GM23338 (cell line): ENCODE data around the gene CPNE6. TPM values are rescaled to one million over a fixed set of nuclear protein-coding genes. Genes with fewer than 3 reads are reported as not detected.

Experiments
- ATAC-seq: fragments of 200-7000 bp; cut with Tn5 transposase; 3 replicates; pipeline ENCODE4 v1.9.1; 2020
- DNase-seq: peaks from one replicate; pipeline ENCODE4 v3.0.0-alpha.2; 2015; ENCODE audit warnings: low spot score
- H2AFZ ChIP-seq: fragments of 200-600 bp; sonication (generic); 2 replicates; pipeline ENCODE4 v1.8.0; 2016; ENCODE audit warnings: antibody characterized with exemption, mild to moderate bottlenecking, moderate library complexity
- H3F3A ChIP-seq: fragments of 200-600 bp; sonication (generic); replicated peaks from 2 replicates; pipeline ENCODE4 v1.8.0; 2017; ENCODE audit warnings: antibody characterized with exemption, mixed run types, low read depth
- H3K27ac ChIP-seq: fragments of 200-600 bp; sonication (generic); 2 replicates; pipeline ENCODE4 v1.6.1; 2016; ENCODE audit warnings: low read depth
- H3K27me3 ChIP-seq: fragments of 200-600 bp; sonication (generic); 2 replicates; pipeline ENCODE4 v1.8.0; 2016; ENCODE audit warnings: mild to moderate bottlenecking, mixed run types, moderate library complexity; ENCODE audit not compliant: insufficient read depth
- H3K36me3 ChIP-seq: fragments of 200-600 bp; sonication (generic); 2 replicates; pipeline ENCODE4 v1.8.0; 2016; ENCODE audit warnings: mild to moderate bottlenecking; ENCODE audit not compliant: insufficient read depth
- H3K4me1 ChIP-seq: fragments of 200-600 bp; sonication (generic); 2 replicates; pipeline ENCODE4 v1.8.0; 2016; ENCODE audit warnings: mild to moderate bottlenecking, moderate library complexity; ENCODE audit not compliant: insufficient read depth
- H3K4me2 ChIP-seq: fragments of 200-600 bp; sonication (generic); 2 replicates; pipeline ENCODE4 v1.7.1; 2017; ENCODE audit warnings: mixed run types
- H3K4me3 ChIP-seq: fragments of 200-600 bp; sonication (generic); 2 replicates; pipeline ENCODE4 v1.6.1; 2016; ENCODE audit warnings: mixed run types
- H3K79me2 ChIP-seq: fragments of 200-600 bp; sonication (generic); replicated peaks from 2 replicates; pipeline ENCODE4 v1.8.0; 2017; ENCODE audit warnings: mild to moderate bottlenecking; ENCODE audit not compliant: insufficient read depth
- H3K9me2 ChIP-seq: fragments of 200-600 bp; sonication (generic); 2 replicates; pipeline ENCODE4 v1.8.0; 2017; ENCODE audit not compliant: insufficient read depth
- H4K20me1 ChIP-seq: fragments of 200-600 bp; sonication (generic); replicated peaks from 2 replicates; pipeline ENCODE4 v1.8.0; 2017; ENCODE audit warnings: mild to moderate bottlenecking; ENCODE audit not compliant: insufficient read depth
- H3K27ac Mint-ChIP-seq: 2 replicates; pipeline ENCODE4 v1.8.0; 2020; ENCODE audit warnings: inconsistent platforms, mild to moderate bottlenecking, moderate library complexity, mixed read lengths
- H3K27me3 Mint-ChIP-seq: 3 replicates; pipeline ENCODE4 v1.8.0; 2022; ENCODE audit warnings: low read depth, mild to moderate bottlenecking, moderate library complexity, mixed read lengths, inconsistent platforms; ENCODE audit not compliant: insufficient read depth, poor library complexity
- H3K36me3 Mint-ChIP-seq: 3 replicates; pipeline ENCODE4 v1.8.0; 2021; ENCODE audit warnings: low read depth, mild to moderate bottlenecking, inconsistent platforms, moderate library complexity, mixed read lengths
- H3K4me1 Mint-ChIP-seq: 3 replicates; pipeline ENCODE4 v1.8.0; 2020; ENCODE audit warnings: mild to moderate bottlenecking, inconsistent platforms, mixed read lengths
- H3K4me3 Mint-ChIP-seq: 3 replicates; pipeline ENCODE4 v1.8.0; 2021; ENCODE audit warnings: moderate library complexity, mild to moderate bottlenecking, inconsistent platforms, mixed read lengths
- H3K9me3 Mint-ChIP-seq: 3 replicates; pipeline ENCODE4 v1.8.0; 2020; ENCODE audit warnings: moderate library complexity, mild to moderate bottlenecking, inconsistent platforms, mixed read lengths
- CREB1 ChIP-seq: fragments of 250-450 bp; sonication (Bioruptor Pico); IDR thresholded peaks from 2 replicates; pipeline ENCODE4 v1.5.0; 2020; ENCODE audit warnings: low read depth, mild to moderate bottlenecking, moderate library complexity
- CTCF ChIP-seq, 2 experiments: fragments of 200-600 bp in 1 of 2; sonication (generic) in 1 of 2; conservative IDR thresholded peaks; 2 replicates each; pipeline versions ENCODE4 v1.5.1 to v1.6.1; 2016 to 2017; ENCODE audit warnings: antibody characterized with exemption in 2 of 2, low read depth in 2 of 2, mild to moderate bottlenecking in 2 of 2, moderate library complexity in 1 of 2
- ETS1 ChIP-seq: IDR thresholded peaks from 2 replicates; pipeline ENCODE4 v1.6.1; 2016; ENCODE audit warnings: antibody characterized with exemption
- EZH2 ChIP-seq: fragments of 200-600 bp; sonication (generic); IDR thresholded peaks from one replicate; pipeline ENCODE4 v1.8.0; 2017; ENCODE audit warnings: antibody characterized with exemption, mild to moderate bottlenecking, low read depth; ENCODE audit not compliant: unreplicated experiment
- EZH2phosphoT487 ChIP-seq: fragments of 200-600 bp; sonication (generic); IDR thresholded peaks from one replicate; pipeline ENCODE4 v1.8.1; 2018; ENCODE audit warnings: antibody characterized with exemption; ENCODE audit not compliant: unreplicated experiment
- JUNB ChIP-seq: IDR thresholded peaks from one replicate; pipeline ENCODE4 v1.6.1; 2016; ENCODE audit warnings: antibody characterized with exemption; ENCODE audit not compliant: unreplicated experiment
- NANOG ChIP-seq: IDR thresholded peaks from 2 replicates; pipeline ENCODE4 v1.6.1; 2016; ENCODE audit warnings: antibody characterized with exemption, borderline replicate concordance
- POLR2AphosphoS5 ChIP-seq: IDR thresholded peaks from 2 replicates; pipeline ENCODE4 v1.6.1; 2016; ENCODE audit warnings: antibody characterized with exemption, low read depth
- STAT1 ChIP-seq: IDR thresholded peaks from one replicate; pipeline ENCODE4 v1.6.1; 2016; ENCODE audit warnings: antibody characterized with exemption; ENCODE audit not compliant: unreplicated experiment
- ZNF114 ChIP-seq: fragments of 250-450 bp; sonication (Bioruptor Pico); IDR thresholded peaks from 2 replicates; pipeline ENCODE4 v1.5.0; 2020; ENCODE audit warnings: mild to moderate bottlenecking, moderate library complexity
- ZNF331 ChIP-seq: fragments of 250-450 bp; sonication (Bioruptor Pico); IDR thresholded peaks from 2 replicates; pipeline ENCODE4 v1.5.0; 2020; ENCODE audit warnings: low read depth, mild to moderate bottlenecking, moderate library complexity
- polyA plus RNA-seq: library from polyadenylated mRNA; unstranded; fragments of >200 nt; fragmentation: Nextera tagmentation; extraction: Ambion mirVana; gene quantifications from 2 replicates; pipeline ENCODE4 v1.2.1, GENCODE V29; 2016
- total RNA-seq: library from RNA; depleted of rRNA; stranded (reverse); fragments of >200 nt; shearing (Covaris generic); gene quantifications from 2 replicates; pipeline ENCODE4 v1.2.3, GENCODE V29; 2014
- TF ChIP-seq, protein P1 (sequence below): IDR thresholded peaks from one replicate; pipeline ENCODE4 v1.6.1; 2018; ENCODE audit warnings: antibody characterized with exemption; ENCODE audit not compliant: unreplicated experiment
- TF ChIP-seq, protein P2 (sequence below): fragments of 250-450 bp; sonication (Bioruptor Pico); IDR thresholded peaks from 2 replicates; pipeline ENCODE4 v1.5.0; 2020; ENCODE audit warnings: mild to moderate bottlenecking, moderate library complexity

The CPNE6 gene
- total and polyA plus RNA-seq, 2 experiments from 2014 or later = 0.16 TPM; not detected in 1

DNA sequence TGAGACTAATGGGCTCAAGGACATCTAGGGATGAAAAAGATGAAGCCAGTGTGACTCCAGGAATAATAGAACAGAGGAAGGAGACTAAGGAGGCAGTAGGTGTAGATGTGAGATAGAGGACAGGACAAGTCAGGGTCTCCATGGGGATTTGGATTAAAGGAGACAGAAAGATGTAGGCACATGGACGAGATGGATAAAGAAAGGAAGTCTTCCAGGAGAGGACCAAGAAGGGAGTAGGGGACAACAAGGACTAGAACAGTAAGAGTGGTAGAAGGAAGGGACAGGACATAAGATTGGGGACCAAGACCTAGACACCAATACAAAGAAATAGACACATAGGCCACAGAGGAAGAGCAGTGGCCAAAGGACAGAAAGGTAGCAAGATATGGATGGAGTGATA, 15.6 kb downstream of the CPNE6 start:
- peaks cover 15% of the 10 kb centered on the region for H3K4me1 Mint-ChIP-seq
- DNase-seq (no peak), ATAC-seq (no peak)

More for the DNA sequence above, 15.6 kb downstream of the CPNE6 start:
- Histone ChIP-seq H3K36me3 (no peaks in the 10 kb centered on the region), H3K27me3 (peaks cover 14% of the 10 kb centered on the region; the same call in 1 of the 2 replicates), H3F3A (no peaks in the 10 kb centered on the region), H2AFZ (no peak overlapping the region), H3K79me2 (no peaks in the 10 kb centered on the region), H3K27ac (no peak overlapping the region), H3K9me2 (no peaks in the 10 kb centered on the region), H3K4me2 (no peak overlapping the region), H3K4me1 (peaks cover 1% of the 10 kb centered on the region; the same call in 1 of the 2 replicates), H4K20me1 (no peaks in the 10 kb centered on the region), H3K4me3 (no peak overlapping the region)
- Mint-ChIP-seq H3K9me3 (no peaks in the 10 kb centered on the region), H3K27ac (no peak overlapping the region), H3K4me3 (no peak overlapping the region), H3K27me3 (peaks cover 20% of the 10 kb centered on the region), H3K36me3 (no peaks in the 10 kb centered on the region)
- TF ChIP-seq, protein P1, sequence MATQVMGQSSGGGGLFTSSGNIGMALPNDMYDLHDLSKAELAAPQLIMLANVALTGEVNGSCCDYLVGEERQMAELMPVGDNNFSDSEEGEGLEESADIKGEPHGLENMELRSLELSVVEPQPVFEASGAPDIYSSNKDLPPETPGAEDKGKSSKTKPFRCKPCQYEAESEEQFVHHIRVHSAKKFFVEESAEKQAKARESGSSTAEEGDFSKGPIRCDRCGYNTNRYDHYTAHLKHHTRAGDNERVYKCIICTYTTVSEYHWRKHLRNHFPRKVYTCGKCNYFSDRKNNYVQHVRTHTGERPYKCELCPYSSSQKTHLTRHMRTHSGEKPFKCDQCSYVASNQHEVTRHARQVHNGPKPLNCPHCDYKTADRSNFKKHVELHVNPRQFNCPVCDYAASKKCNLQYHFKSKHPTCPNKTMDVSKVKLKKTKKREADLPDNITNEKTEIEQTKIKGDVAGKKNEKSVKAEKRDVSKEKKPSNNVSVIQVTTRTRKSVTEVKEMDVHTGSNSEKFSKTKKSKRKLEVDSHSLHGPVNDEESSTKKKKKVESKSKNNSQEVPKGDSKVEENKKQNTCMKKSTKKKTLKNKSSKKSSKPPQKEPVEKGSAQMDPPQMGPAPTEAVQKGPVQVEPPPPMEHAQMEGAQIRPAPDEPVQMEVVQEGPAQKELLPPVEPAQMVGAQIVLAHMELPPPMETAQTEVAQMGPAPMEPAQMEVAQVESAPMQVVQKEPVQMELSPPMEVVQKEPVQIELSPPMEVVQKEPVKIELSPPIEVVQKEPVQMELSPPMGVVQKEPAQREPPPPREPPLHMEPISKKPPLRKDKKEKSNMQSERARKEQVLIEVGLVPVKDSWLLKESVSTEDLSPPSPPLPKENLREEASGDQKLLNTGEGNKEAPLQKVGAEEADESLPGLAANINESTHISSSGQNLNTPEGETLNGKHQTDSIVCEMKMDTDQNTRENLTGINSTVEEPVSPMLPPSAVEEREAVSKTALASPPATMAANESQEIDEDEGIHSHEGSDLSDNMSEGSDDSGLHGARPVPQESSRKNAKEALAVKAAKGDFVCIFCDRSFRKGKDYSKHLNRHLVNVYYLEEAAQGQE = no peak
- TF ChIP-seq NANOG (no peak), JUNB (no peak), POLR2AphosphoS5 (no peak), ETS1 (no peak), ZNF331 (CRISPR knock-in tag) (no peak), CTCF (conservative IDR thresholded peaks at IDR 0.05; ENCODE audit: low read depth in 2 of 2) (no peak), EZH2 (no peak), CREB1 (CRISPR knock-in tag) (no peak), EZH2phosphoT487 (no peak), STAT1 (no peak), ZNF114 (CRISPR knock-in tag) (no peak)
- TF ChIP-seq, protein P2, sequence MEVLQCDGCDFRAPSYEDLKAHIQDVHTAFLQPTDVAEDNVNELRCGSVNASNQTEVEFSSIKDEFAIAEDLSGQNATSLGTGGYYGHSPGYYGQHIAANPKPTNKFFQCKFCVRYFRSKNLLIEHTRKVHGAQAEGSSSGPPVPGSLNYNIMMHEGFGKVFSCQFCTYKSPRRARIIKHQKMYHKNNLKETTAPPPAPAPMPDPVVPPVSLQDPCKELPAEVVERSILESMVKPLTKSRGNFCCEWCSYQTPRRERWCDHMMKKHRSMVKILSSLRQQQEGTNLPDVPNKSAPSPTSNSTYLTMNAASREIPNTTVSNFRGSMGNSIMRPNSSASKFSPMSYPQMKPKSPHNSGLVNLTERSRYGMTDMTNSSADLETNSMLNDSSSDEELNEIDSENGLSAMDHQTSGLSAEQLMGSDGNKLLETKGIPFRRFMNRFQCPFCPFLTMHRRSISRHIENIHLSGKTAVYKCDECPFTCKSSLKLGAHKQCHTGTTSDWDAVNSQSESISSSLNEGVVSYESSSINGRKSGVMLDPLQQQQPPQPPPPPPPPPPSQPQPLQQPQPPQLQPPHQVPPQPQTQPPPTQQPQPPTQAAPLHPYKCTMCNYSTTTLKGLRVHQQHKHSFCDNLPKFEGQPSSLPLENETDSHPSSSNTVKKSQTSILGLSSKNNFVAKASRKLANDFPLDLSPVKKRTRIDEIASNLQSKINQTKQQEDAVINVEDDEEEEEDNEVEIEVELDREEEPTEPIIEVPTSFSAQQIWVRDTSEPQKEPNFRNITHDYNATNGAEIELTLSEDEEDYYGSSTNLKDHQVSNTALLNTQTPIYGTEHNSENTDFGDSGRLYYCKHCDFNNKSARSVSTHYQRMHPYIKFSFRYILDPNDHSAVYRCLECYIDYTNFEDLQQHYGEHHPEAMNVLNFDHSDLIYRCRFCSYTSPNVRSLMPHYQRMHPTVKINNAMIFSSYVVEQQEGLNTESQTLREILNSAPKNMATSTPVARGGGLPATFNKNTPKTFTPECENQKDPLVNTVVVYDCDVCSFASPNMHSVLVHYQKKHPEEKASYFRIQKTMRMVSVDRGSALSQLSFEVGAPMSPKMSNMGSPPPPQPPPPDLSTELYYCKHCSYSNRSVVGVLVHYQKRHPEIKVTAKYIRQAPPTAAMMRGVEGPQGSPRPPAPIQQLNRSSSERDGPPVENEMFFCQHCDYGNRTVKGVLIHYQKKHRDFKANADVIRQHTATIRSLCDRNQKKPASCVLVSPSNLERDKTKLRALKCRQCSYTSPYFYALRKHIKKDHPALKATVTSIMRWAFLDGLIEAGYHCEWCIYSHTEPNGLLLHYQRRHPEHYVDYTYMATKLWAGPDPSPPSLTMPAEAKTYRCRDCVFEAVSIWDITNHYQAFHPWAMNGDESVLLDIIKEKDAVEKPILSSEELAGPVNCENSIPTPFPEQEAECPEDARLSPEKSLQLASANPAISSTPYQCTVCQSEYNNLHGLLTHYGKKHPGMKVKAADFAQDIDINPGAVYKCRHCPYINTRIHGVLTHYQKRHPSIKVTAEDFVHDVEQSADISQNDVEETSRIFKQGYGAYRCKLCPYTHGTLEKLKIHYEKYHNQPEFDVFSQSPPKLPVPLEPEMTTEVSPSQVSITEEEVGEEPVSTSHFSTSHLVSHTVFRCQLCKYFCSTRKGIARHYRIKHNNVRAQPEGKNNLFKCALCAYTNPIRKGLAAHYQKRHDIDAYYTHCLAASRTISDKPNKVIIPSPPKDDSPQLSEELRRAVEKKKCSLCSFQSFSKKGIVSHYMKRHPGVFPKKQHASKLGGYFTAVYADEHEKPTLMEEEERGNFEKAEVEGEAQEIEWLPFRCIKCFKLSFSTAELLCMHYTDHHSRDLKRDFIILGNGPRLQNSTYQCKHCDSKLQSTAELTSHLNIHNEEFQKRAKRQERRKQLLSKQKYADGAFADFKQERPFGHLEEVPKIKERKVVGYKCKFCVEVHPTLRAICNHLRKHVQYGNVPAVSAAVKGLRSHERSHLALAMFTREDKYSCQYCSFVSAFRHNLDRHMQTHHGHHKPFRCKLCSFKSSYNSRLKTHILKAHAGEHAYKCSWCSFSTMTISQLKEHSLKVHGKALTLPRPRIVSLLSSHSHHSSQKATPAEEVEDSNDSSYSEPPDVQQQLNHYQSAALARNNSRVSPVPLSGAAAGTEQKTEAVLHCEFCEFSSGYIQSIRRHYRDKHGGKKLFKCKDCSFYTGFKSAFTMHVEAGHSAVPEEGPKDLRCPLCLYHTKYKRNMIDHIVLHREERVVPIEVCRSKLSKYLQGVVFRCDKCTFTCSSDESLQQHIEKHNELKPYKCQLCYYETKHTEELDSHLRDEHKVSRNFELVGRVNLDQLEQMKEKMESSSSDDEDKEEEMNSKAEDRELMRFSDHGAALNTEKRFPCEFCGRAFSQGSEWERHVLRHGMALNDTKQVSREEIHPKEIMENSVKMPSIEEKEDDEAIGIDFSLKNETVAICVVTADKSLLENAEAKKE (CRISPR knock-in tag) = no peak
